H1 (cell line): ENCODE data around the gene RPS6KC1. TPM values are rescaled to one million over a fixed set of nuclear protein-coding genes. Genes with fewer than 3 reads are reported as not detected.

Experiments
- CTCF ChIA-PET: fragments of 300-600 bp; sonication (Branson Sonifier 250); formaldehyde crosslinking; loops from one replicate; lab custom pipeline; 2021; ENCODE audit not compliant: partially characterized antibody; lab: Charles Lee
- POLR2A ChIA-PET: fragments of 300-600 bp; sonication (Branson Sonifier 250); formaldehyde crosslinking; loops from one replicate; lab custom pipeline; 2021; ENCODE audit warnings: inconsistent platforms; ENCODE audit not compliant: partially characterized antibody; lab: Charles Lee
- DNase-seq, 2 experiments: peaks; one replicate each; pipeline versions ENCODE4 v3.0.0 to v3.0.0-alpha.2; 2010 to 2022; ENCODE audit warnings: low spot score in 2 of 2, low read depth in 1 of 2, mixed read lengths in 1 of 2
- FAIRE-seq: peaks from 2 replicates; lab custom pipeline; 2011; peaks lifted over from hg19 to GRCh38; lab: Jason Lieb, UNC
- H2AFZ ChIP-seq: 2 replicates; pipeline ENCODE4 v1.8.1; 2012; ENCODE audit warnings: low read length, inconsistent platforms
- H2AK5ac ChIP-seq: 2 replicates; pipeline ENCODE4 v1.6.1; 2013; ENCODE audit warnings: low read depth, low read length
- H2BK120ac ChIP-seq: replicated peaks from 2 replicates; pipeline ENCODE3; 2013; ENCODE audit warnings: low read depth, low read length, inconsistent platforms
- H2BK12ac ChIP-seq: 2 replicates; pipeline ENCODE4 v1.6.1; 2013; ENCODE audit warnings: low read depth, low read length
- H2BK15ac ChIP-seq: 2 replicates; pipeline ENCODE4 v1.6.1; 2013; ENCODE audit warnings: low read length
- H2BK20ac ChIP-seq: 2 replicates; pipeline ENCODE4 v1.6.1; 2013; ENCODE audit warnings: low read length
- H2BK5ac ChIP-seq: 2 replicates; pipeline ENCODE4 v1.6.1; 2013; ENCODE audit warnings: low read depth, low read length
- H3K14ac ChIP-seq: 2 replicates; pipeline ENCODE4 v1.6.1; 2013; ENCODE audit warnings: inconsistent platforms; ENCODE audit not compliant: insufficient read length
- H3K18ac ChIP-seq: 2 replicates; pipeline ENCODE4 v1.6.1; 2013; ENCODE audit warnings: low read length; ENCODE audit errors: extremely low read depth
- H3K23ac ChIP-seq: 2 replicates; pipeline ENCODE4 v1.6.1; 2013; ENCODE audit warnings: inconsistent platforms; ENCODE audit not compliant: insufficient read length
- H3K23me2 ChIP-seq: 2 replicates; pipeline ENCODE4 v1.6.1; 2013; ENCODE audit warnings: low read depth, low read length
- H3K27ac ChIP-seq: 2 replicates; pipeline ENCODE4 v1.6.1; 2011; ENCODE audit warnings: low read depth, low read length, inconsistent platforms
- H3K27me3 ChIP-seq, 4 experiments: replicated peaks in 1 of 4; 1 replicate in 1 of 4; 2 replicates in 3 of 4; pipeline versions ENCODE4 v1.6.1 to v1.8.1; 2011 to 2013; ENCODE audit warnings: low read length in 3 of 4, mild to moderate bottlenecking in 3 of 4, inconsistent platforms in 2 of 4, mixed read lengths in 2 of 4, moderate library complexity in 1 of 4; ENCODE audit not compliant: control insufficient read depth in 3 of 4, insufficient read depth in 3 of 4; ENCODE audit errors: extremely low read depth in 1 of 4
- H3K36me3 ChIP-seq, 4 experiments: 2 replicates each; pipeline versions ENCODE4 v1.6.1 to v1.8.1; 2011 to 2013; ENCODE audit warnings: mild to moderate bottlenecking in 4 of 4, low read length in 3 of 4, moderate library complexity in 2 of 4, control low read depth in 1 of 4, inconsistent platforms in 1 of 4; ENCODE audit not compliant: insufficient read depth in 4 of 4, control insufficient read depth in 2 of 4
- H3K4ac ChIP-seq: replicated peaks from 2 replicates; pipeline ENCODE3; 2013; ENCODE audit warnings: low read length, low read depth, mixed read lengths, inconsistent platforms; ENCODE audit not compliant: insufficient read length
- H3K4me1 ChIP-seq, 4 experiments: replicated peaks in 1 of 4; 1 replicate in 1 of 4; 2 replicates in 3 of 4; pipeline versions ENCODE4 v1.6.1 to v1.8.1; 2011 to 2013; ENCODE audit warnings: low read length in 3 of 4, inconsistent platforms in 2 of 4, mixed read lengths in 1 of 4; ENCODE audit not compliant: insufficient read depth in 4 of 4, control insufficient read depth in 3 of 4
- H3K4me2 ChIP-seq, 2 experiments: 2 replicates each; pipeline versions ENCODE4 v1.6.1 to v1.8.1; 2011 to 2013; ENCODE audit warnings: low read depth in 2 of 2, low read length in 2 of 2, control low read depth in 1 of 2, inconsistent platforms in 1 of 2, mild to moderate bottlenecking in 1 of 2; ENCODE audit not compliant: insufficient read depth in 1 of 2
- H3K4me3 ChIP-seq, 4 experiments: fragments of 200-600, 300-600 bp in 1 of 4; sonication (generic), shearing (Covaris generic), sonication (Bioruptor Twin) in 1 of 4; 2 replicates each; pipeline versions ENCODE4 v1.5.1 to v1.8.1; 2011 to 2016; ENCODE audit warnings: low read length in 4 of 4, low read depth in 3 of 4, control low read depth in 2 of 4, inconsistent platforms in 2 of 4, mild to moderate bottlenecking in 2 of 4, mixed read lengths in 1 of 4, moderate library complexity in 1 of 4; ENCODE audit not compliant: insufficient read depth in 2 of 4; ENCODE audit errors: extremely low read depth in 1 of 4
- H3K56ac ChIP-seq: replicated peaks from 2 replicates; pipeline ENCODE3; 2013; ENCODE audit warnings: low read depth, mild to moderate bottlenecking, mixed read lengths, low read length, inconsistent platforms; ENCODE audit not compliant: insufficient read length
- H3K79me1 ChIP-seq: 2 replicates; pipeline ENCODE4 v1.6.1; 2013; ENCODE audit warnings: low read depth, low read length, control low read depth
- H3K79me2 ChIP-seq, 2 experiments: 2 replicates each; pipeline versions ENCODE4 v1.6.1 to v1.8.1; 2012 to 2013; ENCODE audit warnings: low read length in 2 of 2, mild to moderate bottlenecking in 2 of 2, inconsistent platforms in 1 of 2; ENCODE audit not compliant: insufficient read depth in 2 of 2, control insufficient read depth in 1 of 2
- H3K9ac ChIP-seq, 4 experiments: replicated peaks in 1 of 4; 1 replicate in 1 of 4; 2 replicates in 3 of 4; pipeline versions ENCODE4 v1.6.1 to v1.8.1; 2011 to 2013; ENCODE audit warnings: low read depth in 3 of 4, low read length in 3 of 4, control low read depth in 2 of 4, mild to moderate bottlenecking in 2 of 4, moderate library complexity in 2 of 4, inconsistent platforms in 1 of 4; ENCODE audit errors: extremely low read depth in 1 of 4
- H3K9me3 ChIP-seq, 2 experiments: 2 replicates each; pipeline versions ENCODE4 v1.6.1 to v1.8.1; 2012 to 2013; ENCODE audit warnings: mild to moderate bottlenecking in 2 of 2, moderate library complexity in 2 of 2, control low read depth in 1 of 2, inconsistent platforms in 1 of 2, low read depth in 1 of 2, low read length in 1 of 2, mixed read lengths in 1 of 2; ENCODE audit not compliant: insufficient read depth in 2 of 2
- H4K20me1 ChIP-seq, 2 experiments: replicated peaks in 1 of 2; 2 replicates each; pipeline versions ENCODE3 to v1.8.1; 2011 to 2013; ENCODE audit warnings: inconsistent platforms in 2 of 2, low read length in 2 of 2, mild to moderate bottlenecking in 1 of 2; ENCODE audit not compliant: insufficient read depth in 2 of 2, control insufficient read depth in 1 of 2
- H4K5ac ChIP-seq: 2 replicates; pipeline ENCODE4 v1.6.1; 2013; ENCODE audit warnings: low read length, low read depth, mixed read lengths, inconsistent platforms; ENCODE audit not compliant: insufficient read length
- H4K8ac ChIP-seq: 2 replicates; pipeline ENCODE4 v1.8.0; 2013; ENCODE audit warnings: mild to moderate bottlenecking, moderate library complexity, low read length, inconsistent platforms; ENCODE audit not compliant: insufficient read depth; ENCODE audit errors: extremely low read depth
- H4K91ac ChIP-seq: replicated peaks from 2 replicates; pipeline ENCODE3; 2013; ENCODE audit warnings: low read length, mixed read lengths, inconsistent platforms; ENCODE audit not compliant: insufficient read length
- CHD1 ChIP-seq: IDR thresholded peaks from 2 replicates; pipeline ENCODE4 v1.6.1; 2012; ENCODE audit warnings: low read depth, low read length, improper control_type of control experiment
- CHD2 ChIP-seq: IDR thresholded peaks from 2 replicates; pipeline ENCODE4 v1.6.1; 2012; ENCODE audit warnings: low read length, improper control_type of control experiment
- JUND ChIP-seq: IDR thresholded peaks from 2 replicates; pipeline ENCODE4 v1.6.1; 2011; ENCODE audit warnings: mild to moderate bottlenecking, improper control_type of control experiment, low read length
- KDM1A ChIP-seq: fragments of 200-600, 300-600 bp; sonication (generic); IDR thresholded peaks from 2 replicates; pipeline ENCODE4 v1.7.1; 2016; ENCODE audit warnings: mild to moderate bottlenecking, low read length, borderline replicate concordance
- RFX5 ChIP-seq: IDR thresholded peaks from 2 replicates; pipeline ENCODE4 v1.6.1; 2011; ENCODE audit warnings: low read depth, low read length, improper control_type of control experiment, borderline replicate concordance
- TBP ChIP-seq: IDR thresholded peaks from 2 replicates; pipeline ENCODE4 v1.6.1; 2011; ENCODE audit warnings: low read depth, low read length, improper control_type of control experiment
- USF2 ChIP-seq: IDR thresholded peaks from 2 replicates; pipeline ENCODE4 v1.6.1; 2011; ENCODE audit warnings: low read length, improper control_type of control experiment
- WGBS, 2 experiments: shearing (Covaris generic) in 1 of 2; methylation state at CpG; one replicate each; pipeline versions ENCODE4 v1.1.6 to v1.1.7; 2013 to 2015; ENCODE audit warnings: low lambda C conversion rate in 2 of 2, mixed read lengths in 2 of 2, inconsistent platforms in 1 of 2, low coverage in 1 of 2, missing lambda C conversion rate in 1 of 2; ENCODE audit not compliant: insufficient replicate concordance in 2 of 2, insufficient coverage in 1 of 2, insufficient read length in 1 of 2; ENCODE audit errors: extremely low coverage in 1 of 2, missing lambda C conversion rate in 1 of 2; 5-methylcytosine and 5-hydroxymethylcytosine counted together
- polyA plus RNA-seq, 7 experiments: library from polyadenylated mRNA; depleted of rRNA in 3 of 7; stranded (reverse) in 5 of 7; unstranded in 2 of 7; fragments of >200 nt in 5 of 7; fragments of 200-250 nt in 2 of 7; gene quantifications; 1 replicate in 5 of 7; 2 replicates in 1 of 7; 4 replicates in 1 of 7; pipeline versions ENCODE4 v1.2.1 to v1.2.3, GENCODE V29; 2011 to 2013; ENCODE audit warnings: missing spikeins in 2 of 7, mixed read lengths in 2 of 7
- total RNA-seq: library from RNA; stranded (reverse); fragmentation: NEBNext Ultra II Directional; extraction: Animal tissue kit (Norgen Biotek cat#: 25700); gene quantifications from 2 replicates; pipeline ENCODE4 v1.2.1, GENCODE V29; 2021

The RPS6KC1 gene
- total and polyA plus RNA-seq, 2 of the 8 experiments (the other 6 are each of a cell fraction or from before 2014, with no cell fraction given), result 4.9 to 17.6 TPM

- 93% methylated on average over 2 of the region's 2 CpGs; no CpG with 5 or more reads in 1 of the 2 experiments for whole genome bisulfite sequencing, 2 experiments
- H3K9ac ChIP-seq, result no peak overlapping the region
- H2BK20ac ChIP-seq, result no peak overlapping the region
- no peaks in the 10 kb centered on the region; the same call in 1 of the 2 replicates for H3K23me2 ChIP-seq
- TF ChIP-seq USF2, result no peak
- TF ChIP-seq CHD2, result no peak
- no peak for TF ChIP-seq TBP
- no peak for TF ChIP-seq KDM1A
- TF ChIP-seq RFX5, result no peak
- TF ChIP-seq JUND, result no peak
- TF ChIP-seq CHD1, result no peak
- TF ChIP-seq, all 59 proteins: peak for 0
- Histone ChIP-seq H3K79me1 (no peaks in the 10 kb centered on the region), H3K14ac (no peak overlapping the region), H3K4me3 (no peak overlapping the region), H2BK120ac (no peak overlapping the region), H3K18ac (no peak overlapping the region), H2AK5ac (no peak overlapping the region), H2BK12ac (no peak overlapping the region), H3K36me3 (no peaks in the 10 kb centered on the region), H3K4ac (no peak overlapping the region), H3K56ac (no peak overlapping the region), H3K4me1 (no peaks in the 10 kb centered on the region), H3K4me2 (no peak overlapping the region), H3K9me3 (no peaks in the 10 kb centered on the region; a peak in 1 of 4 replicates), H3K79me2 (no peaks in the 10 kb centered on the region), H2BK5ac (no peak overlapping the region), H4K5ac (no peak overlapping the region), H2AFZ (no peak overlapping the region), H4K8ac (no peak overlapping the region), H2BK15ac (no peak overlapping the region), H3K23ac (no peak overlapping the region), H4K20me1 (peaks cover 0 to 2% of the 10 kb centered on the region in 2 experiments), H4K91ac (no peak overlapping the region), H3K27me3 (no peaks in the 10 kb centered on the region), H3K27ac (no peak overlapping the region)
- DNase-seq (no peak), FAIRE-seq (no peak)
- ChIA-PET CTCF (interaction anchor here (0.8 to 2.4 kb wide), 12 partner anchors 9 to 1002 kb away, joined by 3 to 10 read pairs (median 4); no protein-coding TSS in a partner anchor), POLR2A (no interaction called here)
Observed at GRCh38 chr1:213123536-213123935, 72.5 kb downstream of the RPS6KC1 start.
